ENCODE measurements around the gene LSM3.

The LSM3 gene
- total RNA-seq: 20.3 to 31.3 reads per million in 2 donors

DNA sequence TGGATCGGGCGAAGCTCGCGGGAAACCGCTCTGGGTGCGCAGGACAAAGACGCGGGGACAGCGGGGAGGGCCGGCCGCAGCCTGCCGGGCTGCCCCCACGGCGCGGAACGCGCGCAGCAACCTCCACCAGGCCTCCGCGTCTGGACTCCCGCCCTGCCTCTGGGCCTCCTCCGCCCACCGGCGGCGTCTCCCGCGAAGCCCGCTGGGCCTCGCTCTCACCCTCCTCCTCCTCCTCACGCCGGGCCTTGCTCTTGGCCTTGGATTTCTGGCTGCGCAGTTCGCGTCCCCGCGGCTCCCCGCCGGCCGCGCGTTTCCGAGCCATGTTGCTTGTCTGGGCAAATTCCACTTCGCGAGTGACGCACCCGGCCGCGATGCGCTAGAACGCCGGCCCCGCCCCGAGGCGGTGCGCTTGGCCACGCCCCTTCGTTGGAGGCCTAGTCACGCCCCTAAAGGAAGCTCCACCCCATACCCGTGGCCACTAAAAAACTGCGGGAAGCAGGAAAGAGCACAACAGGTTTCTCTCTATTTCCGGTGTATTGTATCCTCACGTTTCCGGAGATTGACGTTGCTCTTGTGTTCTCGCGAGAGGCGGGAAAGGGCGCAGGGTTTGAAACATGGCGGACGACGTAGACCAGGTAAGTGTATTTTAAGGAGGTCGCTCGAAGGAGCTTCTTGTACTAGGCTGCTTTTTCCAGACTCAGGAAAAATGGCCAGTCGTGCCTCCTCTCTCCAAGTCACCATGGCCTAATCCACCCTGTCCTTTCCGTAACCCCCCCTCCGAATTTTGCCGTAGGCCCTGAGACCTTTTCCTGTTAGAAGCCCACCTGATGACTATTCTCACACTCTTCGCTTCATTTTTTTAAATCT is at the start of gene LSM3, which contains the start of gene XPC:
Gene LSM3, plus strand, starts transcription at position 571 of the 867 bp plus-strand sequence. Its CDS starts 44 bp downstream, at position 615.
Gene XPC, minus strand, starts transcription at position 355 of the 867 bp plus-strand sequence. Its CDS starts 33 bp downstream, at position 322.
- DNase-seq: peak; percentile 96

DNA sequence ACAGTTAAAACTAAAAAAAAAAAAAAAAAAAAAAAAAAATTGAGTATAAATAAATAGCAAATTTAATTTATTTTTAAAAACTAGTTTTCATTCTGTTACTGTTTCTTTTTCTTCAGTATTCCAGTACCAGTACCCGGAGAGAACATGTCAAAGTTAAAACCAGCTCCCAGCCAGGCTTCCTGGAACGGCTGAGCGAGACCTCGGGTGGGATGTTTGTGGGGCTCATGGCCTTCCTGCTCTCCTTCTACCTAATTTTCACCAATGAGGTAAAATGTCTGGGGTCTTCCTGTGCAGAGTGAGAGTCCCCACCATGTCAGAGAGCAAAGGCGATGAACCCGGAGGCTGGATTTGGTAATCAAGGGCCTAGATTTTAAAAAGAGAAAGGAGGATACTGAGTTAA is 49.3 kb upstream of the LSM3 start:
- DNase-seq: no peak

DNA sequence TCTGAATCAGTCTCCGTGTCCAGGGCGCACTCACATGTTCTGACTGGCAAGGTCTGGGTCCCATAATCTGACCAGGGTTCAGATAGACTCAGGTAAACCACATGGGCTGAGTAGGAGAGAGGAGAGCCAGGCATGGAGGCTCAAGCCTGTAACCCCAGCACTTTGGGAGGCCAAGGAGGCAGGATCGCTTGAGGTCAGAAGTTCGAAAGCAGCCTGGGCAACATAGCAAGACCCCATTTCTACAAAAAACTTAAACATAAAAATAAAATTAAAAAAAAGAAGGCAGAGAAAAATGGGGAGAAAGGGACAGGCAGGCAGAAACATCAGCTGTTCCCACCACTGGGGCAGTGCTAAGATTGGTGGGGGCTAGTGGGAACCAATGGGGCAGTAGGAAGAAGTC is 48.4 kb upstream of the LSM3 start:
- no peak for DNase-seq

GRCh38 chr3:14130707-14131106 is 47.9 kb upstream of the LSM3 start:
- no peak for DNase-seq

DNA sequence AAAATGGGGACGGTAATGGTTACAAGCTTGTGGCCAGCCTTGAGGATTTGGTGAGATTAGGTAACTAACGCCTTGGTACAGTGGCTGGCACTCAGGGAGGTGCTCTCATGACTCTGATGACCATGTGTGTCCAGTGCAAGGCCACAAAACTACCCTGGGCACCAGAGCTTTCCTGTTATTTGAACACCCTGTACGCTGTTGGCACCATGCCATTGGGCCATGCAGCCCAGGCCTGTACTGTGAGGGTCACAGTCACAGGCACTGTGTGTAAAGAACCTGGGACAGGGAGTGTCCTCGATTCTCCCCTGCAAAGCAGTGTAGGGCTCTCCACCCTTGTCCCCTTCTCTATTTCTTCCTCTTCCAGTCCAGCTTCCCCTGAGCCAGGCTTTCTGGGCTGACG is 47.5 kb upstream of the LSM3 start:
- DNase-seq: no peak

GRCh38 chr3:14132120-14132519 is 46.5 kb upstream of the LSM3 start:
- no peak for DNase-seq

DNA sequence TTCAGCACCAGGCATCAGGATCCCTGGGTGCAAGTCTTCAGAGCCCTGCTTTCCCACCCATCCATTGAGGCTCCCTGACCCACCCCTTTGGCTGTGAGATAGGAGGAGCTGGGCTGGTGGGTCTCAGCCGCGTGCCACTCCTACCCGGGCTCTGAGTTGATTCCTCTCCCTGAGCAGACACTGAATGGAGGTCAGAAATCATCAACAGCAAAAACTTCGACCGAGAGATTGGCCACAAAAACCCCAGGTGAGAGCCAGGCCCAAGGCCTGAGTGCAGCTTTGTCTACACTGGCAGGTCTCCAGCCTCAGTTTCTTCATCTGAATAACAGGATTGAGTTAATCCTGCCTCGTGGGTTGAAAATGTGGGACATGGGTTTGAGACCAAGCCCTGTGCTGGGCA is 45.9 kb upstream of the LSM3 start:
- no peak for DNase-seq

GRCh38 chr3:14133188-14133800 is 45.3 kb upstream of the LSM3 start:
- no peak for DNase-seq

GRCh38 chr3:14133876-14134275 is 44.7 kb upstream of the LSM3 start:
- DNase-seq: no peak

- no peak for DNase-seq
Observed at GRCh38 chr3:14134291-14134690, 44.3 kb upstream of the LSM3 start.

GRCh38 chr3:14135581-14135980 is 43.0 kb upstream of the LSM3 start:
- DNase-seq: no peak

- DNase-seq: no peak
Observed at GRCh38 chr3:14137004-14137403, 41.6 kb upstream of the LSM3 start.

GRCh38 chr3:14137445-14137844 is 41.2 kb upstream of the LSM3 start:
- DNase-seq: no peak

DNA sequence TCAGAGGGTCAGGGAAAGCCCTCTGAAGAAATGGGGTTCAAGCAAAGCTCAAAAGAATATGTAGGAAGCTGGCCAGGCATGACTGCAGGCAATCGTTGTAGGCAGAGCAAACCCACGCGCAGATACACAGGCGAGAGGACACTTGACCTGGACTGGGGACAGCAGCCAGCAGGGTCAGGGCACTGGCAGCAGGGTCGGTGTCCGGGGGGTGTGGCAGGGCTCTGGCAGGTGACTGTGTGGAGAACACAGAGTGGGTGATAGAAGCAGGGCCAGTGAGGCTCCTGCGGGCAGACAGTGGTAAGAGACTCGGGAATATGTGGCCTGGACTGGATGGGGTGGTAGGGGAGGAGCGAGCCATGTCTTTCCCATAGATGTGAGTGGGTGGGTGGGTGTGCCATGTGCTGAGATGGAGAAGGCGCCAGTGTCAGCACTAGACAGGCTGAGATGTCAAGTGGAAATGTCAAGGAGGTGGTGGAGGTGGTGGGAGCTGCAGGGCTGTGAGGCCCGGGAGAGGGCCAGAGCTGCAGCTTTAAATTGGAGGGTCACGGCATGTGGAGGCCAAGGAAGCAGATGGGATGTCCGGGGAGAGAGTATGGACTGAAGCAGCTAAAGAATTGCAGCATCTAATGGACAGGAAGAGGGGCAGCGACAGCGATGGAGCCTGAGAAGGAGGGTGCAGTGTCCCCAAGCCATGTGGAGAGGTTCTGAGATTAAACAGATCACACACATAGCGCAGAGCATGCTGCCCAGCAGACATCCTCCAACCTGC is 40.3 kb upstream of the LSM3 start:
- DNase-seq: no peak

DNA sequence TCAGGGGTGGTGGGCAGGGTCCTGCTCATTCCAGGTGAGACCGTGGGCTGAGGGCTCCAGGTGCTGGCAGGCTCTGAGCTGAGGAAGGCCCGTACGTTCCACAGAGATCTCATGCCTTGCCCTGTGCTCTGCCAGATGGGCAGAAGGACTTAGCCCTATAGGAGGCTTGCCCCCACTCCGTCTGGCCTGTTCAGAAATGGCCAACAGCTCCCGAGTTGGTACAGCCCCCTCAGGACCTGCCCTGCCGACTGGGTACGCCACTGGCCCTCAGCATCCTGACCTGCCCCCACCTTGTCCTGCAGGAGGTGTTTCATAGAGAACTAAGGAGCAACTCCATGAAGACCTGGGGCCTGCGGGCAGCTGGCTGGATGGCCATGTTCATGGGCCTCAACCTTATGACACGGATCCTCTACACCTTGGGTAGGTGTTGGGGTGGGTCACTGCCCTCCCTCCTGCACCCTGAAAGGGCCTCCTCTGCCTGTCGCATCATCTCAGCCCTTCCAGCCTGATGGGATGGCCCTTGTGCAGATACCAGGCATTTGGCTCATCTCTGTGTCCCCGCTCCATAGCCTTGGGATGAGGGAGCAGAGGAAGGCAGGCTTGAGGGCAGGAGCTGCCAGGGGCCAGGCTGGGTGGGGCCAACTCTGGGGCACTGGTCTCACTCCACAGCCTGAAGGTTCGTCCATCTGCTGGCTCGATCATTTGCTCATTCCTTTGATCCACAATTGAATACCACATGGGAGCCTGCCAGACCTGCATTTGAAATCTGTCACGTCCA is 39.5 kb upstream of the LSM3 start:
- no peak for DNase-seq

DNA sequence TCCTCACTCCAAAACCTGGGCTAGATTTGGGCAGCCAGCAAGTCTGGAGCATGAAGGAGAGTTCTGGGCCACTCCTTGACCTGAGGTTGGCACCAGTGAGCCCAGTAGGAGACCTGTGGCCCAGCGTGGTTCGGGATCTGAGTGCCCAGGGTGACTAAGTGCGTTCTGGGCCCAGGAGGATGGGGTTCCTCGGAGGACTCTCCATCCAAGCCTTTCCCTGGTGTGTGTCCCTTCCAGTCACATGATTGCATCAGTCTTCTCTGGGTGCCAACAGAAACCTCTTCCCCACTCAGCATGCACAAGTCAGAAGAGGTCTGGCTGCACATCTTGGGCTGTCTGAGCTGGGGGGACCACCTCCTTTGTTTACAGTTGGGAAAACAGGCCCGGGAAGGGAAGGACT is 38.8 kb upstream of the LSM3 start:
- no peak for DNase-seq

DNA sequence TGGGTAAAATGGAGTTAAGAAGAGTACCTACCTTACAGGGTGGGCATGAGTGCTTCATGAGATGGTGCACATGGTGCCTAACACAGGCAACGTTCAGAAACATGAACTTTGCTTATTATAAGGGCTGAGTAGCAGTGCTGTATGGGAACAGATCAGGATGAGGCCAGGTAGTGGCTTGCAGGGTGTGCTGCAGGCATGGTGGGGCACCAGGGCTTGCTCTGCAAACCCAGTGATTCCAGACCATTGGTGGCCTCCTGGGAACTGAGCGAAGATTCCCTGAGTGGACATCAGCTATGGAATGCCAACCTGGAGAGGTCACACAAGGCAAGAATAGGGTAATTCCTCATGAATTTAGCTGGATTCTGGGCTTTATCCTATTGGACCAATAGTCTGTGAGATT is 37.9 kb upstream of the LSM3 start:
- DNase-seq: no peak

GRCh38 chr3:14141144-14141543 is 37.5 kb upstream of the LSM3 start:
- DNase-seq: no peak

DNA sequence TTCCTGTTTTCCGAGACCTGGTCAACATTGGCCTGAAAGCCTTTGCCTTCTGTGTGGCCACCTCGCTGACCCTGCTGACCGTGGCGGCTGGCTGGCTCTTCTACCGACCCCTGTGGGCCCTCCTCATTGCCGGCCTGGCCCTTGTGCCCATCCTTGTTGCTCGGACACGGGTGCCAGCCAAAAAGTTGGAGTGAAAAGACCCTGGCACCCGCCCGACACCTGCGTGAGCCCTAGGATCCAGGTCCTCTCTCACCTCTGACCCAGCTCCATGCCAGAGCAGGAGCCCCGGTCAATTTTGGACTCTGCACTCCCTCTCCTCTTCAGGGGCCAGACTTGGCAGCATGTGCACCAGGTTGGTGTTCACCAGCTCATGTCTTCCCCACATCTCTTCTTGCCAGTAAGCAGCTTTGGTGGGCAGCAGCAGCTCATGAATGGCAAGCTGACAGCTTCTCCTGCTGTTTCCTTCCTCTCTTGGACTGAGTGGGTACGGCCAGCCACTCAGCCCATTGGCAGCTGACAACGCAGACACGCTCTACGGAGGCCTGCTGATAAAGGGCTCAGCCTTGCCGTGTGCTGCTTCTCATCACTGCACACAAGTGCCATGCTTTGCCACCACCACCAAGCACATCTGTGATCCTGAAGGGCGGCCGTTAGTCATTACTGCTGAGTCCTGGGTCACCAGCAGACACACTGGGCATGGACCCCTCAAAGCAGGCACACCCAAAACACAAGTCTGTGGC is 36.8 kb upstream of the LSM3 start:
- no peak for DNase-seq

DNA sequence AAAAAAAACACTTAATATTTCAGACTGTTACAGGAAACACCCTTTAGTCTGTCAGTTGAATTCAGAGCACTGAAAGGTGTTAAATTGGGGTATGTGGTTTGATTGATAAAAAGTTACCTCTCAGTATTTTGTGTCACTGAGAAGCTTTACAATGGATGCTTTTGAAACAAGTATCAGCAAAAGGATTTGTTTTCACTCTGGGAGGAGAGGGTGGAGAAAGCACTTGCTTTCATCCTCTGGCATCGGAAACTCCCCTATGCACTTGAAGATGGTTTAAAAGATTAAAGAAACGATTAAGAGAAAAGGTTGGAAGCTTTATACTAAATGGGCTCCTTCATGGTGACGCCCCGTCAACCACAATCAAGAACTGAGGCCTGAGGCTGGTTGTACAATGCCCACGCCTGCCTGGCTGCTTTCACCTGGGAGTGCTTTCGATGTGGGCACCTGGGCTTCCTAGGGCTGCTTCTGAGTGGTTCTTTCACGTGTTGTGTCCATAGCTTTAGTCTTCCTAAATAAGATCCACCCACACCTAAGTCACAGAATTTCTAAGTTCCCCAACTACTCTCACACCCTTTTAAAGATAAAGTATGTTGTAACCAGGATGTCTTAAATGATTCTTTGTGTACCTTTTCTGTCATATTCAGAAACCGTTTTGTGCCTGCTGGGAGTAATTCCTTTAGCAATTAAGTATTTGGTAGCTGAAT is 35.9 kb upstream of the LSM3 start:
- peak; percentile 65 for DNase-seq
